Lower lobe of right lung (tissue), 2 donors: ENCODE data around the gene LYPD1. TPM values are rescaled to one million over a fixed set of nuclear protein-coding genes. Genes with fewer than 3 reads are reported as not detected.

Source experiments
- ATAC-seq, 2 donors: fragments of 200-7000 bp; cut with Tn5 transposase; one replicate each; pipeline ENCODE4 v1.9.1; 2020 to 2022; ENCODE audit warnings: mild to moderate bottlenecking in 2 of 2, moderate library complexity in 2 of 2
- DNase-seq: peaks from one replicate; pipeline ENCODE4 v3.0.0-alpha.2; 2020
- H3K27ac ChIP-seq: fragments of 200-600 bp; one replicate; pipeline ENCODE4 v1.8.0; 2022
- H3K27me3 ChIP-seq: fragments of 200-600 bp; one replicate; pipeline ENCODE4 v1.8.0; 2022; ENCODE audit warnings: low read depth
- H3K36me3 ChIP-seq: fragments of 200-600 bp; one replicate; pipeline ENCODE4 v1.8.0; 2022; ENCODE audit warnings: mild to moderate bottlenecking
- H3K4me1 ChIP-seq: fragments of 200-600 bp; one replicate; pipeline ENCODE4 v1.8.0; 2022
- H3K4me3 ChIP-seq: fragments of 200-600 bp; one replicate; pipeline ENCODE4 v1.8.0; 2022; ENCODE audit warnings: mild to moderate bottlenecking
- H3K9me3 ChIP-seq: fragments of 200-600 bp; one replicate; pipeline ENCODE4 v1.8.0; 2022
- CTCF ChIP-seq: fragments of 200-600 bp; IDR thresholded peaks from one replicate; pipeline ENCODE4 v1.8.0; 2022; ENCODE audit warnings: antibody characterized with exemption, mild to moderate bottlenecking
- intact Hi-C: fragments of 100-400 bp; cut with DNase I; formaldehyde crosslinking; loops from one replicate; pipeline ENCODE4 v1.11.0; 2022
- total RNA-seq: library from RNA; stranded (reverse); fragmentation: NEBNext Ultra II Directional; extraction: Animal tissue kit (Norgen Biotek cat#: 25700); gene quantifications from one replicate; pipeline ENCODE4 v1.2.1, GENCODE V29; 2021
- donor health status: DM: no; HTN: yes; CAD: no; lungs with severe emphysema.

The LYPD1 gene
- total RNA-seq, 1 donor from 2014 or later, result 1.5 TPM

- no peak overlapping the region for H3K4me3 ChIP-seq
- H3K9me3 ChIP-seq, result no peaks in the 10 kb centered on the region
- no peaks in the 10 kb centered on the region for H3K27me3 ChIP-seq
- TF ChIP-seq CTCF, result no peak
- DNase-seq (no peak), ATAC-seq (no peak)
- H3K4me1 ChIP-seq, result no peaks in the 10 kb centered on the region
- intact Hi-C loops, result no loop called here
- H3K27ac ChIP-seq, result no peak overlapping the region
- no peaks in the 10 kb centered on the region for H3K36me3 ChIP-seq
Observed at GRCh38 chr2:132646540-132647108, 23.4 kb downstream of the LYPD1 start.

- DNase-seq, result no peak
- ATAC-seq, result peak; percentile 37 to 50
- Histone ChIP-seq H3K36me3 (no peaks in the 10 kb centered on the region), H3K27me3 (no peaks in the 10 kb centered on the region), H3K27ac (no peak overlapping the region), H3K4me3 (no peak overlapping the region), H3K9me3 (no peaks in the 10 kb centered on the region), H3K4me1 (no peaks in the 10 kb centered on the region)
- no peak for TF ChIP-seq CTCF
- intact Hi-C loops, result no loop called here
Observed at GRCh38 chr2:132645722-132646539, 24.1 kb downstream of the LYPD1 start.

- intact Hi-C loops, result no loop called here
- no peaks in the 10 kb centered on the region for H3K9me3 ChIP-seq
- no peak overlapping the region for H3K4me3 ChIP-seq
- no peak for TF ChIP-seq CTCF
- H3K4me1 ChIP-seq, result no peaks in the 10 kb centered on the region
- H3K36me3 ChIP-seq, result no peaks in the 10 kb centered on the region
- H3K27me3 ChIP-seq, result no peaks in the 10 kb centered on the region
- DNase-seq (no peak), ATAC-seq (peak; percentile 47 to 67)
- no peak overlapping the region for H3K27ac ChIP-seq
Observed at GRCh38 chr2:132645176-132645575, 24.8 kb downstream of the LYPD1 start.

- ATAC-seq (no peak), DNase-seq (no peak)
- Histone ChIP-seq H3K27ac (no peak overlapping the region), H3K4me3 (no peak overlapping the region), H3K36me3 (no peaks in the 10 kb centered on the region), H3K27me3 (no peaks in the 10 kb centered on the region), H3K4me1 (no peaks in the 10 kb centered on the region), H3K9me3 (no peaks in the 10 kb centered on the region)
- TF ChIP-seq CTCF, result no peak
- intact Hi-C loops, result no loop called here
Observed at GRCh38 chr2:132642415-132642814, 27.6 kb downstream of the LYPD1 start.

- no peaks in the 10 kb centered on the region for H3K4me1 ChIP-seq
- no peak overlapping the region for H3K27ac ChIP-seq
- no peaks in the 10 kb centered on the region for H3K9me3 ChIP-seq
- intact Hi-C loops, result no loop called here
- DNase-seq (no peak), ATAC-seq (no peak)
- no peaks in the 10 kb centered on the region for H3K27me3 ChIP-seq
- no peak for TF ChIP-seq CTCF
- H3K4me3 ChIP-seq, result no peak overlapping the region
- H3K36me3 ChIP-seq, result no peaks in the 10 kb centered on the region
Observed at GRCh38 chr2:132641819-132642218, 28.2 kb downstream of the LYPD1 start.
